ENCODE data around the gene BNIP5. TPM values are rescaled to one million over a fixed set of nuclear protein-coding genes. Genes with fewer than 3 reads are reported as not detected.

Gene BNIP5
- not detected for total RNA-seq

DNA sequence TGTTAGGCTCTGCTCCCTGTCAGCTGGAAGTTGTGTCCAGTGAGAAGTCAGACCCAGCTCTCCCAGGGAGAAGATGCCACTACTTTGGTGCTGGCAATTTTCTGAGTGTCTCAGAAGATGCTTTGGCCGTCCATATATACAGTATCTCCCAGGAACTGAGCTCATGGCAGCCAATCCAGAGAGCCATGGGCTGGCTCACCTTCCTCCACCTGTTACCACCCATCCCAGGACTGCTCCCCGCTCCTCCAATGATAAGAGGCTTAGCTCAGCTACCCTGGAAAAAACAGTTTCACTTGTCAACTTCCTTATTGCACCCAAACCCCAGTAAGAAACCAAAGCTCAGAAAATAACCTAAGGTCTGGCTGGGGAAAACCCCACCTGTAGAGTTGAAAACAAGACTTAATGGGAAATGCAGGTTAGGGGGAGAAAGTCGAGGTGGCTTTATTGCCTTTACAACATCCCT, at the start of gene BNIP5:
Gene BNIP5, minus strand, starts transcription at position 110 of the 463 bp plus-strand sequence. CDS start 6,198 bp downstream, outside the sequence.
- no peak for DNase-seq

GRCh38 chr6:36384095-36384494, 47.4 kb upstream of the BNIP5 start:
- no peak for DNase-seq

- DNase-seq = no peak
These were observed 46.9 kb upstream of the BNIP5 start for GRCh38 chr6:36383606-36384005.

- DNase-seq = no peak
These were observed 46.3 kb upstream of the BNIP5 start for GRCh38 chr6:36382976-36383375.

GRCh38 chr6:36381502-36382389, 45.1 kb upstream of the BNIP5 start:
- DNase-seq = no peak

GRCh38 chr6:36380166-36380565, 43.5 kb upstream of the BNIP5 start:
- DNase-seq = no peak

DNA sequence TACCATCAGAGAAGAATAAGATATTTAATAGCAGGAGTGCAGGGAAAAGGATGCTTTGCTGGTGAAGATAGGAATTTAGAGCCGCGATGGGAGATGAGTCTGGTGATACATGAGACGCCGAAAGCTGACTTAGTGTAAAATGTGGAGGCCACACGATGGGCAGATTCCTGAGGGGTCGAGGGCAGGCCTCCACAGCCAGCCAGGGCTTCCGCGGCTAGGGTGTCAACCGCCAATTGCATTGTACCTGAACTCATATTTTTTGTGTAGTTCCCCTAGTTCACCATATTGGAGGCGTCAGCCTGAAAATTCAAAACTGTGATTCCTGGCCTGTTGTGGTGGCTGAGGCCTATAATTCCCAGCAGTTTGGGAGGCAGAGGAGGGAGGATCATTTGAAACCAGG, 42.2 kb upstream of the BNIP5 start:
- no peak for DNase-seq

DNA sequence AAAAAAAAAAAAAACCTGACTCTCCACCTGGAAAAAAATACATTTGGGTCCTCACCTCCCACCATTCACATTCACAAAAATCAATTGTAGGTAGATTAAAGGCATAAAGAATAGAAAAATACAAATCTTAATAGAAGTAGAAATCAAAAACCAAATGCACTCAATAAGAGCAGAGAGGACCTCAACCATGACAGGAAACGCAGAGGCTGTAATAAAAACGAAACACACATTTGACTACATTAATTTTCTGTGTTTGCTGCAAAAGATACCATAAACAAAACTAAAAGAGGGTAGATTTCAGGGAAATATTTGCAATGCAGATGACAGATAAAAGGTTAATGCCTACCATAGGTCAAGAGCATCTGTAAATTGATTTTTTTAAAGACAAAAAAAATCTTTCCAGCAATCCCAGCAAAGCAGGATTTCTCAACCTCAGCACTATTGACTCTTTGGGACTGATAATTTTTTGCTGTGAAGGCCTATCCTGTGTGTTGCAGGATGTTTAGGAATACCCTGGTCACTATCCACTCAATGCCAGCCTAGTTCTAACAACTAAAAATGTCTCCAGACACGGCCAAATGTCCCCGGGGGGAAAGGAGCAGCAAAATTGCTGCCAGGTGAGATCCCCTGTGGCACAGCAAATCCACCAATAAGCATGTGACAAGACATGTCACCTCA, 41.7 kb upstream of the BNIP5 start:
- no peak for DNase-seq

DNA sequence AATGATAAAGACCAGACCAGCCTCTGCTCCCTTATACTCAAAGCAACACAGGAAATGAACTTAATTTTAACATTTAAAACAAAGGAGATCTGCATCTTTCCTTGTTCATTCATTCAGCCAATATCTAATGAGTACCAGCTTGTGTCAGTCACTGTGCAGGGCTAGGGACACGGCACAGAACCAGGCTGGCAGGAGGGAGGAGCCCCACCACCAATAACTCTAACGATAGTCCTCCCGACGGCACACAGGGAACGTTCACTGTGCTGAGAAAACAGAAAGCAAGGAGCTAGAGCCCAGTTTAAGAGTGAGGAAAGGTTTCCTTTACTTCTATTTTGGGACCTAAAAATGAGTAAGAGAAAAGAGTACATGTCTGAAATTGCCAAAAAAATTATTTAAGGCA, 40.9 kb upstream of the BNIP5 start:
- no peak for DNase-seq

DNA sequence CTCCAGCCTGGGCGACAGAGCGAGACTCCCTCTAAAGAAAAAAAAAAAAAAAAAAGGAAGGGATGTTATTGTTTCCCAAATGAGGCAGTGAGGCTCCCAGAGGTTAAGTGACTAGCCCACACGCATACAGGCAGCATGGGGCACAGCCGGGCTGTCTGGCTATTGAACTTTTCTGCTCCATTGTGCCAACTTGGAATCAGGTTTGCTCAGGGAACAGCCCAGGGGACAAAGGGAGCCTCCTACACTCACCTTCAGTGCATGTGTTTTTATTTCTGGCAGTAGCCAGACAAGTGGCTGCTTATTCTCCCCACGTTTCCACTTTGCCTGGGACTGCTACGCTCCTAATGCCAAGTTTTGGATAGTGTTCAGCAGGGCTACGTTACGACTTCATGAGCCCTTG, 40.1 kb upstream of the BNIP5 start:
- no peak for DNase-seq

DNA sequence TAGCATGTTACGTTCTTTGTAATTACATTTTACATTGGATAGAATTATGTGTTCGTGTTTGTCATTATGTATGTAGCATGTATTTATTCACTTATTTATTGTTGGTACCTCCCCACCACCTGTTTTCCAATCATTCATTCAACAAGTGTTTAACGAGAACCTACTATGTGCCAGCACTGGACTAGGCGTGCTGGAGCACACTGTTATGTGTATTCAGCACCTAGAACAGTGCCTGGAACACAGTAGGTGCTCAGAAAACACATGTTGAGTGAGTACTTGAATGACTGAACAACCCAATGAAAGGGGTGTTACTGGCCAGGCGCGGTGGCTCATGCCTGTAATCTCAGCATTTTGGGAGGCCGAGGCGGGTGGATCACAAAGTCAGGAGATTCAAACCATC, 39.5 kb upstream of the BNIP5 start:
- no peak for DNase-seq

DNA sequence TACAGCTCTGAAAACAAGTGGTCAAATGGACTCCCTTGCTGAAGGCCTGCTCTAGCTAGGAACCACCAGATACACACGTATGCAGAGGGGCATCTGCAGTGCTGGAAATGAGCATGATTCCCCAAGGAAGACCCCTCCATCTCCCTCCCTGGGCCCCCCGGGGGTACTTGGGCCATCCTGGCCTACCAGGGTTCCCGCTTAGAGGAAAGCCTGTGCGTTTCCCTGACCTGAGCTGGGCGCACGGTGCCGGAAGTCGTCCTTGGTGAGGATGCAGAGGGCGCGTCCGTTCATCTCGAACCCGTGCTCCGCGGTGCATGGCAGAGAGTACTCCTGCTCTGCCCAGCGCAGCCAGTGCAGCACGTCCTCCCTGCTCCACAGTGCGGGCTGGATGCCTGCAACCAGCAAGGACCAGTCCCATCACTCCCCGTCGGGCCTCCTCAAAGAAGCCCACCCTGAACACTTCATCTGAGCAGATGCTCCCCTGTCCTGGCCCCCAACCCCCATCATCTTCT, 39.0 kb upstream of the BNIP5 start:
- no peak for DNase-seq

- DNase-seq = no peak
These were observed 38.3 kb upstream of the BNIP5 start for GRCh38 chr6:36374972-36375371.

GRCh38 chr6:36374194-36374593, 37.5 kb upstream of the BNIP5 start:
- DNase-seq = no peak

DNA sequence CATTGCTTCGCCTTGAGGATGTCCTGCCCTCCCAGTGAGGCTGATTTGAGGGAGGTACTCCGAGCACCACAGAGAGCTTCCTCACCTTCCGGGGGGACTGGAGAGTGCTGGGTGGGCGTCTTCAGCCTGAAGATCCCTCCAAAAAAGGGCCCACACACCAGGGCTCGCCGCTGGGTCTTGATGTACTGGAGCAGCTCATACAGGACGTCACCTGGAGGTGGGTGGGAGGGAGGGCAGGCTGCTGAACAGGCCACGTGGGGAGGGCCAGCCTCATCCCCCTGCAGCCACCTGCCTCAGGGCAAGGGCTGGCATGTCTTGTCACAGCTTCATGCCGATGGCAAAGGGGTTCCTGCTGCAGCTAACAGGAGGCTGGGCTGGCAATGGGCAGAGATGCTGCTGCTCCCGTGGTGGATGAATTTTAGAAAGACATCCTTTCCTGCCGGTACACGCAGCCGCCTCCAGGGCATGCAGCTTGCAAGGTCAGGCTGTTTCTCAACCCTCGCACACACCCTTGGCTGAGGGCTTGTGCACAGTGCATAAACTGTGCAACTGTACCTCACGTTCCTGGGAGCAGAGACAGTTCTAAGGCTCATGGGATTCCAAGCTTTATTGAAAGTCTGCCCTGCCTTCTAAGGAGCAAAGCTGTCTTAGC, 36.8 kb upstream of the BNIP5 start:
- no peak for DNase-seq

DNA sequence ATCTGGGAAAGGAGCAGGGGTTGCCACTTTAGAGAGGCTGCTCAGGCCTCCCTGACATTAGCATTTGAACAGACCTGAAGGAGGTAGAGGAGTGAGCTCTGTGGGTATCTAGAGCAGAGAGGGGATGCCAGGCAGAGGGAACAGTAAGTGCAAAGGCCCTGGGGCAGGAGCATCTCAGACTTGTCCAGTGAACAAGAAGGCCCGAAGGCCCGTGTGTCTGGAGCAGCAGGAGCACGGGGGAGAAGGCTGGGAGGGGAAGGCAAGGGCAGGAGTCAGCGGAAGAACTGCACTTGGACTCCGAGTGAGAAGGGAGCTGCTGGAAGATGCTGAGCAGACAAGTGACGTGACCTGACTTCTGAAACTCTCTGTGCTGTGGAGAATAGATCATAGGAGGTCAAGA, 35.4 kb upstream of the BNIP5 start:
- DNase-seq = no peak

DNA sequence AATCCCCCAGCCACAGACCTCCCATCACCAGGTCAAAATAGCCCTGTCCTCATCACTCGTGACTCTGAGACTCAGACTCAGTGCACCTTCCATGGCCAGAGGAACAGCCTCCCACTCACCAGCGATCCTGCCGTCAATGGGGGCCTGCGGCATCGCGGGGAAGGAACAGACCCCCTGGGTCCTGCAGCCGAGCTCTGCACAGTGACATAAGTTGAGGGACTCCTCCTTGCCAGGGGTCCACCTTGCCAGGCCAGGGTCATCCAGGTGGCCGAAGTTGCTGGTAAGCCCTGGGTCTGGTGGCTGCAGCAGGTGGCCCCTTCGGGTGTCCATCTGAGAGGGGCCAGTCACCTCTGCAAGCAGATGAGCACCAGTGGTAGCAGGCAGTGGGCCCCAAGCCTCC, 34.5 kb upstream of the BNIP5 start:
- no peak for DNase-seq

GRCh38 chr6:36370638-36371037, 34.0 kb upstream of the BNIP5 start:
- DNase-seq = no peak

GRCh38 chr6:36368921-36369865, 32.5 kb upstream of the BNIP5 start:
- no peak for DNase-seq

DNA sequence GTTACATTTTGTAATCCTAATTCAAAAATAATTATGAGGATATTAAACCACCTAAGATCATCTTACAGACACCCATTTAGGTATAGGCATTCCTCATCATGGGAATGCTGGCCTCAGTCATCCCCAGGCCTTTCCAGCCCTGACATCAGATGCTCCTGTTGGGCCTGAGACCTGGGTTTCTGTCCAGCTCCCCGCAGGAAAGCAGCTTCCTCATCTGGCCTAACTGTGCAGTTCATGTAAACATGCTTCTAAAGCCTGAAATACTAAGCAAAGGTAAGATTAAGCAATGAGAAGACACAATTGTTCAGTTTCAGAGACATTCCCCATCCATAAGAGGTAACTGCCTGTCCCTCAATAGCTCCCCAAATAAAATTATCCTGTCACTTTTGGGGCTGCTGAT, 31.7 kb upstream of the BNIP5 start:
- no peak for DNase-seq

- no peak for DNase-seq
These were observed 31.1 kb upstream of the BNIP5 start for GRCh38 chr6:36367743-36368142.

Measured in occipital lobe (tissue), 2 donors.